SKM-1 treated with dmso at 0.1 percent for 144 hours (cell line): Measurements from ENCODE around the gene DNAAF2.
"Not testable (repeated sequence)": the region's sequence is repeated elsewhere in the genome, so short reads cannot be mapped to it uniquely, and the experiment has no call there.

Experiments
- DNase-seq: peaks from one replicate; lab custom pipeline; 2025; ENCODE audit not compliant: unreplicated experiment; lab: John Stamatoyannopoulos, UW

DNAAF2 gene

GRCh38 chr14:49634547-49635334 is at the start of gene DNAAF2:
Gene DNAAF2 (minus strand): TSS chr14:49635244. CDS start chr14:49635149, 95 bp downstream.
- peak; percentile 2 for DNase-seq

GRCh38 chr14:49679271-49679670 is 44.2 kb upstream of the DNAAF2 start:
- no peak for DNase-seq

- DNase-seq: no peak
Observed at GRCh38 chr14:49677643-49678042, 42.6 kb upstream of the DNAAF2 start.

GRCh38 chr14:49673586-49673985 is 38.5 kb upstream of the DNAAF2 start:
- DNase-seq: no peak

- no peak for DNase-seq
Observed at GRCh38 chr14:49670475-49670874, 35.4 kb upstream of the DNAAF2 start.

- no peak for DNase-seq
Observed at GRCh38 chr14:49659526-49660455, 24.7 kb upstream of the DNAAF2 start.

- not testable (repeated sequence) for DNase-seq
Observed at GRCh38 chr14:49657500-49657899, 22.5 kb upstream of the DNAAF2 start.

GRCh38 chr14:49654511-49654910 is 19.5 kb upstream of the DNAAF2 start:
- no peak for DNase-seq

GRCh38 chr14:49653508-49653907 is 18.5 kb upstream of the DNAAF2 start:
- DNase-seq: no peak

- DNase-seq: no peak
Observed at GRCh38 chr14:49642163-49642562, 7.1 kb upstream of the DNAAF2 start.

- no peak for DNase-seq
Observed at GRCh38 chr14:49641697-49642129, 6.7 kb upstream of the DNAAF2 start.

GRCh38 chr14:49640540-49641417 is 5.7 kb upstream of the DNAAF2 start:
- no peak for DNase-seq

- DNase-seq: no peak
Observed at GRCh38 chr14:49637534-49638078, 2.6 kb upstream of the DNAAF2 start.

GRCh38 chr14:49636866-49637265 is 1.8 kb upstream of the DNAAF2 start:
- DNase-seq: no peak

- peak; percentile 77 for DNase-seq
Observed at GRCh38 chr14:49633640-49634546, 1.2 kb downstream of the DNAAF2 start.

- no peak for DNase-seq
Observed at GRCh38 chr14:49623941-49624839, 10.9 kb downstream of the DNAAF2 start.

GRCh38 chr14:49623387-49623786 is 11.7 kb downstream of the DNAAF2 start:
- no peak for DNase-seq

- no peak for DNase-seq
Observed at GRCh38 chr14:49622022-49622607, 12.9 kb downstream of the DNAAF2 start.
